Activated CD8-positive, alpha-beta T cell treated with anti-CD3 and anti-CD28 coated beads for 36 hours (primary cell): ENCODE results near the gene MYZAP. TPM values are rescaled to one million over a fixed set of nuclear protein-coding genes. Genes with fewer than 3 reads are reported as not detected.

Experiments used
- ATAC-seq: fragments of 200-7000 bp; cut with Tn5 transposase; one replicate; pipeline ENCODE4 v1.10.0; 2021; ENCODE audit warnings: mild to moderate bottlenecking, moderate library complexity
- CTCF ChIA-PET: fragments of 350-600 bp; sonication (Branson Sonifier 250); formaldehyde crosslinking; loops from one replicate; lab custom pipeline; 2021; ENCODE audit warnings: antibody characterized with exemption; lab: Charles Lee
- POLR2A ChIA-PET: fragments of 350-600 bp; sonication (Branson Sonifier 250); formaldehyde crosslinking; loops from one replicate; lab custom pipeline; 2021; ENCODE audit warnings: antibody characterized with exemption; lab: Charles Lee
- DNase-seq: peaks from one replicate; pipeline ENCODE4 v3.0.0-alpha.2; 2020
- H3K27ac Mint-ChIP-seq: one replicate; pipeline ENCODE4 v1.8.0; 2021; ENCODE audit warnings: mild to moderate bottlenecking, mixed read lengths
- H3K27me3 Mint-ChIP-seq: one replicate; pipeline ENCODE4 v1.8.0; 2021; ENCODE audit warnings: mixed read lengths
- H3K36me3 Mint-ChIP-seq: one replicate; pipeline ENCODE4 v1.8.0; 2021; ENCODE audit warnings: low read depth, mixed read lengths
- H3K4me1 Mint-ChIP-seq: one replicate; pipeline ENCODE4 v1.8.0; 2021; ENCODE audit warnings: low read depth, mixed read lengths
- H3K4me3 Mint-ChIP-seq: one replicate; pipeline ENCODE4 v1.8.0; 2021; ENCODE audit warnings: mild to moderate bottlenecking, moderate library complexity, mixed read lengths
- H3K9me3 Mint-ChIP-seq: one replicate; pipeline ENCODE4 v1.8.0; 2021; ENCODE audit warnings: mixed read lengths
- CTCF ChIP-seq: fragments of 200-600 bp; IDR thresholded peaks from one replicate; pipeline ENCODE4 v1.8.0; 2022; ENCODE audit warnings: antibody characterized with exemption, mild to moderate bottlenecking
- intact Hi-C: fragments of 100-400 bp; cut with micrococcal nuclease; formaldehyde crosslinking; loops from one replicate; pipeline ENCODE4 v1.10.0; 2022
- total RNA-seq, 2 experiments: library from RNA; stranded (reverse); gene quantifications; one replicate each; pipeline ENCODE4 v1.2.3, GENCODE V29; 2021

Gene MYZAP
- total RNA-seq, 2 experiments from 2014 or later = not detected

GRCh38 chr15:57652481-57652880 is 60.8 kb downstream of the MYZAP start:
- ChIA-PET POLR2A (no interaction called here), CTCF (interaction anchor here (1.5 kb wide), 1 partner anchor 11 kb away, joined by 4 read pairs; no protein-coding TSS in a partner anchor)
- Mint-ChIP-seq H3K9me3 (no peaks in the 10 kb centered on the region), H3K27ac (no peak overlapping the region), H3K4me3 (no peak overlapping the region), H3K36me3 (no peaks in the 10 kb centered on the region), H3K27me3 (peaks cover 3% of the 10 kb centered on the region), H3K4me1 (peaks cover 6% of the 10 kb centered on the region)
- TF ChIP-seq CTCF = no peak
- ATAC-seq = no peak
- intact Hi-C loops = no loop called here
- DNase-seq = no peak

- TF ChIP-seq CTCF = no peak
- H3K27me3 Mint-ChIP-seq = peaks cover 6% of the 10 kb centered on the region
- peaks cover 6% of the 10 kb centered on the region for H3K4me1 Mint-ChIP-seq
- CTCF ChIA-PET = interaction anchor here (1.5 kb wide), 1 partner anchor 13 kb away, joined by 4 read pairs; no protein-coding TSS in a partner anchor
- no peaks in the 10 kb centered on the region for H3K36me3 Mint-ChIP-seq
- ATAC-seq (no peak), DNase-seq (no peak)
- no peaks in the 10 kb centered on the region for H3K9me3 Mint-ChIP-seq
- POLR2A ChIA-PET = no interaction called here
- H3K27ac Mint-ChIP-seq = no peak overlapping the region
- intact Hi-C loops = no loop called here
- H3K4me3 Mint-ChIP-seq = no peak overlapping the region
Measured at GRCh38 chr15:57654153-57654852, 62.6 kb downstream of the MYZAP start.

GRCh38 chr15:57655053-57655452 is 63.3 kb downstream of the MYZAP start:
- no peak for TF ChIP-seq CTCF
- Mint-ChIP-seq H3K4me3 (no peak overlapping the region), H3K9me3 (no peaks in the 10 kb centered on the region), H3K4me1 (peaks cover 6% of the 10 kb centered on the region), H3K27ac (no peak overlapping the region), H3K36me3 (no peaks in the 10 kb centered on the region), H3K27me3 (peaks cover 7% of the 10 kb centered on the region)
- POLR2A ChIA-PET = no interaction called here
- intact Hi-C loops = no loop called here
- ATAC-seq = no peak
- CTCF ChIA-PET = interaction anchor here (1.6 kb wide), 1 partner anchor 15 kb away, joined by 5 read pairs; no protein-coding TSS in a partner anchor
- no peak for DNase-seq

- H3K27me3 Mint-ChIP-seq = peaks cover 8% of the 10 kb centered on the region
- CTCF ChIA-PET = interaction anchor here (0.8 to 1.6 kb wide), 2 partner anchors 14 to 206 kb away, joined by 4 to 5 read pairs; no protein-coding TSS in a partner anchor
- H3K4me1 Mint-ChIP-seq = peaks cover 6% of the 10 kb centered on the region
- no peak overlapping the region for H3K4me3 Mint-ChIP-seq
- no peak overlapping the region for H3K27ac Mint-ChIP-seq
- POLR2A ChIA-PET = no interaction called here
- intact Hi-C loops = no loop called here
- DNase-seq (no peak), ATAC-seq (no peak)
- H3K36me3 Mint-ChIP-seq = no peaks in the 10 kb centered on the region
- H3K9me3 Mint-ChIP-seq = no peaks in the 10 kb centered on the region
- no peak for TF ChIP-seq CTCF
Measured at GRCh38 chr15:57655809-57656208, 64.1 kb downstream of the MYZAP start.

GRCh38 chr15:57656434-57656833 is 64.7 kb downstream of the MYZAP start:
- H3K27ac Mint-ChIP-seq = no peak overlapping the region
- no peak for ATAC-seq
- no peak overlapping the region for H3K4me3 Mint-ChIP-seq
- peaks cover 12% of the 10 kb centered on the region for H3K27me3 Mint-ChIP-seq
- intact Hi-C loops = no loop called here
- CTCF ChIA-PET = interaction anchor here (0.8 to 1.6 kb wide), 2 partner anchors 13 to 205 kb away, joined by 4 to 5 read pairs; no protein-coding TSS in a partner anchor
- TF ChIP-seq CTCF = no peak
- H3K9me3 Mint-ChIP-seq = no peaks in the 10 kb centered on the region
- H3K36me3 Mint-ChIP-seq = no peaks in the 10 kb centered on the region
- H3K4me1 Mint-ChIP-seq = peaks cover 6% of the 10 kb centered on the region
- DNase-seq = no peak
- POLR2A ChIA-PET = no interaction called here
